HG03280 (cell line): ENCODE measurements around the gene RAB1A.

ENCODE experiments used
- ATAC-seq: cut with Tn5 transposase; IDR thresholded peaks from one replicate; pipeline ENCODE4 v1.9.1; 2021; ENCODE audit warnings: mild to moderate bottlenecking, moderate library complexity; ENCODE audit not compliant: unreplicated experiment

Gene RAB1A

DNA sequence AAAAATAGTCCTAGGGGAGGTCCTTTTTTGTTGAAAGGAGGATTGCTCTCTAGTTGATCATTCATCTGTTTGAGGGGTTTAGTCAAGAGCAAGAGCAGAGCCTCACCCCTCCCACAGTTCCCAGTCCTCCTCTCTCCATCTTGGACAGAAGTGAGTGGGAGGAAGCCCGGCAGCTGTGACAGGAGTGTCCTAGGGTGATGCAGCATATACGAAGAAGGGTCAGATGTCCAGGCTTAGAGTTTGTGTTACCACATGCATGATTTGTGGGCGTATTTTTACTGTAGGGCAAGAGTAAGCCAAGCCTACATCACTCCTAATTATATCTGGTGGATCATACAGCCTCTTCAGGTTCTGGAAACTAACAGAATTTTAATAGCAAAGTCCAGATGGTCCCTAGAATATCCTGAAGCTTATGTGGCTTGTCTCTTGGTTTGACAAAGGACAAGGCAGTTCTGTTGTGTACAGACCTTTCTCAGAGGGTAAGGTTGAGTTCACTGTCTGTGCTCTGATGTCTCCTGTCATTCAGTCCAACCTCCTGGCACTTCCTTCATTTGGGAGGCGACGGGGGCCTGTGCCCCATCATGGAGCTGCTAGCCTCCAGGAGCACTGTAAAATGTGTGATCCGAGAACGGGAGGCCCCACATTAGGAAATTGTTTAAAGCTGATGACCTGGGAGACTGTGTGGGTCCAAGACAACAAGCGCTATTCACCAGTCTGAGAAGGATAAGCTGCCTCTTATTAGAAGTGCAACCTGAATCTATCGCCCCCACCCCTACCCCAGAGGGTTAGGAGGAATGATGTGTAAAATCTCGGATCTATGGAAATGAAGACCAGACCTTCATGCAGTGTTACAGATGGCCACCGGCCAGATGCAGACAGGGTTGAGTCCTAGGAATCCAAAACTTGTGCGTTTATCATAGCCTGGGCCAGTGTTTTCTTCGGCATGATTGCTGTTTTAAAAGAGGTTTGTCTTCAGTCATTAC lies 66.8 kb downstream of the RAB1A start:
- ATAC-seq, result no peak

GRCh38 chr2:65061910-65062339 lies 68.0 kb downstream of the RAB1A start:
- no peak for ATAC-seq

DNA sequence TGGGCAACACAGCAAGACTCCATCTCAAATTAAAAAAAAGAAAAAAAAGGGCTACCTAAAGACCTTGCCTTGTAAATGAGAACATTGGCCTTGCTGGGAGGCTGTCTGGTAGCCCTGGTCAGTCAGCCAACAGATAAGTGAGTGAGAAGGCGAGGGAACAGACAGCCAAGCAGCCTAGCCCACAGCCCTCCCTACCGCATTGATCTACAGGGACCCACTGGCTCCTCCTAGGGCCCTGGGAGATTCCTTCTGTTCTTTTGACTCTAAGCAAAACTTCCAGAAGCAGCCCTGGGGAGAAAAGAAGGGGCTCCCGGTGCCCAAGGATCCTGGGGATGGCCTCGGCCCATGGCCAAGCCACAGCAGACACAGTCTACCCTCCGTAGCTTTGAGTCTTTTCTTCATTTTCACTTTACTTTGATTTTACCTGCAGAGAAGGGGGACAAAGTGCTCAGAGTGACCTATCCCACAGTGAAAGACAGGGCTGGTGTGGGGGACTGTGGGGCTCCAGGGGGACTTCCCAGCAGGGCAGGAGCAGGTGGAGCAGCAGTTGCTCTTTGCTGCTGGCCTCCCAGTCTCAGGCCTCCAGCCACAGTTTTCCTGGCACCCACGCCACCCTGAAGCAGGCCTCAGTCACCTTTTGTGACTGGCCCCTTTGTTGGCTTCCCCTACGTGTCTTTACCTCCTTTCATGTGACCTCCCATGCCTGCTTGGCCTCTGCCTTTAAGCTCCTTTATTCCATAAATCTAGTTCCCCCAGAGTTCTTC lies 68.6 kb downstream of the RAB1A start:
- ATAC-seq, result no peak

DNA sequence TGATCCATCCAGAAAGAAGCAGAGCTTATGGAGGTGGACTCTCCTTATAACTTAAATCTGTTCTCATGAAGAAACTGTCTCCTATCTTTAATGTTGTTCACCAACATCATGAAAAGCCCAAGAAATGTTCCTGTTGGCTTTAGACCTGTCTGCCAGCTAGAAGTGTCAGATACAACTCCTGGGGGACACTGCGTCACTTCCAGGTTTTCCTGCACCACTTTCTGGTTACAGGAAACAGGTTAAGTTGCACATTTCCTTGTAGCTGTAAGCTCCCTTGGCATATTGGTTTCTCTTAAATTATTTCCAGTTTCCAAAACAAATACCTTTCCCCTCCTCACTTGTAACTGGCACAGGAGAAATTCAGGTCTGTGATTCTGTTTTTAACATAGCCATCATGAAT lies 70.8 kb downstream of the RAB1A start:
- no peak for ATAC-seq

- ATAC-seq, result no peak
These were observed 72.4 kb downstream of the RAB1A start for GRCh38 chr2:65057391-65058052.

- no peak for ATAC-seq
These were observed 72.9 kb downstream of the RAB1A start for GRCh38 chr2:65057054-65057375.

DNA sequence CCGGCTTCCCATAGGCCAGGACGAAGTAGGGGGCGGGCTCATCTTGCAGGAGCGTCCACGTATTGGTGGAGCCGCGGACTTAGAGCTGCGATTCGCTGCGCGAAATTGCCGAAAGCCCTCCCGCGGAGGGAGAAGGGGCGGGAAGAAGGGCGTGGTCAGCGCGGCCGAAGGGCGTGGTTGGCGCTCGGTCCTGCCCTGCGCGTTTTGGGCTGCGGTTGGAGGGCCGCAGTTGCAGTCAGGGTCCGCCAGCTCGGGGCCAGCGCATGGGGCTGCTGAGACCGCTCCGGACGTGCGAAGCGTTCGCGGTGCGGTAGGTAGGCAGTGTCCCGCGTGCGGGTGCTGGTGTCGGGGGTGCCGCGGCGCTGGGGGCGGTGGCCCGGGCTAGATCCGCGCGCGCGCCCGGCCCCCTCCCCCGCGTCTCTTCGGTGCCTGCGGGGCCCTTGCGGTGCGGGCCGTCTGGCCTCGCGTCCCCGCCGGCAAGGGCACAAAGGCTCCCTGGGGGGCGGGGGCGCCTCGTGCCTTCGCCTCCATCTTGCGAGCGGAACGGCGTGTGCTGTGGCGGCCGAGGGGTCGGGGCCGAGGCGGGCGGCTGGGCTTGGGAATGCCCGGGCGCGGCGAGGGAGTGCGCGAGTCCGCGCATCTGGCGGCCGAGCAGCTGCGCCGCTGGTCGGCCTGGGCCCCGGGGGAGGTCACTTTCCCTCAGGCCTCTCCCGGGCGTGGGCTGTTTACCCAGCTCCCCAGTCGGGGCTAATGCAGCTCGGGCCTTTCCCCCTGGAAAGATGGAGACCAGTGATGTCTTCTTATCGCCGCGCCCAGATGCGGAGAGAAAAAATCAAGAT lies 73.5 kb downstream of the RAB1A start, which contains the start of gene CEP68:
CEP68 (plus strand) TSS at position 202 of the 839 bp plus-strand sequence. CDS start 13,029 bp downstream, outside the sequence.
- peak; percentile 89 for ATAC-seq

GRCh38 chr2:65055422-65056214 lies 74.3 kb downstream of the RAB1A start:
- peak; percentile 37 for ATAC-seq

- ATAC-seq, result no peak
These were observed 75.0 kb downstream of the RAB1A start for GRCh38 chr2:65054749-65055421.

GRCh38 chr2:65053199-65053598 lies 76.7 kb downstream of the RAB1A start:
- ATAC-seq, result peak; percentile 50

- ATAC-seq, result no peak
These were observed 79.0 kb downstream of the RAB1A start for GRCh38 chr2:65050931-65051330.

GRCh38 chr2:65049010-65049639 lies 80.8 kb downstream of the RAB1A start:
- no peak for ATAC-seq

- no peak for ATAC-seq
These were observed 83.1 kb downstream of the RAB1A start for GRCh38 chr2:65046633-65047407.

DNA sequence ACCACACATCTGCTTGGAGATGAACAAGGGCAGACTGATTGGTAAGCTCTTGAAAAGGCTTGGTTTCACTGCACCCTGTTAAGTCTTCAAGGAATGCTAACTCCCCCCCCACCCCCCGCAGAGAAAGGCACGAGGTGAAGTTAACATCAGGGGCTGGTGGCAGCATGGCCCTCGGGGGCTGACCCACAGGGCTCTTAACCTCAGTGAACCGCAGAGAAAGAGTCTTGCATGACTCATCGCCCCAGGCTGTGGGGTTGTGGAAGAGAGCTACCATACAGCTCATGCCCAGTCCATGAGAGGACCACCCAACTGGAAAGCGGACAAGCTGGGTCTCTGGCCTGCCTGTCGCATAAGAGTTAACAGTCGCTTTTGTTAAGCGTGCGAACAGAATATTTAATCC lies 84.3 kb downstream of the RAB1A start:
- no peak for ATAC-seq

DNA sequence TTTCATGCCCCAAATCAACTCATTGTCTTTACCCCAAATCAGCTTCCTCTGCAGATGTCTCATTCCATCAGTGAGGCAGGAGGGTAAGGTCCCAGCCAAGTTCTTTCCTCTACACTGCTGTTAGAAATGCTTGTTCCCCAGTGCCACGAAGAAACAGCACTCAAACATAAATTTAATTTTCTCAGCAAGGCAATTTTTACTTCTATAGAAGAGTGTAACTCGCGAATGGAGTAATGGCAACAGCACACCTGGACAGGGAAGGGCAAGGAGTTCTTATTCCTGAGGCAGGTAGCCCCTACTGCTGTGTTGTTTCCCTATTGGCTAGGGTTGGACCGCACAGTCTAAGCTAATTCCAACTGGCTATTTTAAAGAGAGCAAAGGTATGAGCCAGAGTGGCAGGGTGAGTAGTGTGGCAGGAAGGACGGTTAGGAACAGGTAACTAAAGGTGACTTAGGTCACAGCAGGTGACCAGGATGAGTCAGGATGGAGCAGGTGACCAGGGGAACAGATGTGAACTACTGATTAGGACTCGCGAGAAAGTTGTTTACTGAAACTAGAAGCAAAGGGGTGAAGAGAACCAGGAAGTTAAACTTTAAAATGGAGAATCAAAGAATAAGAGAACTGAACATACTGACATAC lies 85.7 kb downstream of the RAB1A start:
- no peak for ATAC-seq

DNA sequence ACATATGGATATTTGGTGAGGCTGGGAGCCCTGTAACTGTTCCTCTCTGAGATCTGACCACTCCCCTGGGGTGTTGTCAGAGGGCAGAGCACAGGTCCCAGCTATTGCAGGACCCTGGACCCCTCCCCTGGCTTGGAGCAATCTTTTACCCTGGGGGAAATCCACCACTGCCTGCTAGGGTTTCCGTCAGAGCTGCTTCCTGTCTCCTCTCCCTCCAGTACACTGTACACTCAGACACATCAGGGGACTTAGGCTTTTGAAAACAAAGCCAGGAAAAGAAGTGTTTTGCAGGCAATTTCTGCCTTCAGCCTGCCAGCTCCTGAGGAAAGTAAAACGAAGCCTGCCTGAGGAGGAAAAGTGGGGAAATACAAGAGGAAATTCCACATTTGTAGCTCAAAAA lies 86.9 kb downstream of the RAB1A start:
- ATAC-seq, result no peak
